ENCODE measurements around the gene SLC6A16.
"Not testable (repeated sequence)": the region's sequence is repeated elsewhere in the genome, so short reads cannot be mapped to it uniquely, and the experiment has no call there.

SLC6A16 gene

GRCh38 chr19:49344505-49345423 is 19.8 kb upstream of the SLC6A16 start:
- DNase-seq: peak; percentile 38 to 78

- no peak for DNase-seq
Observed at GRCh38 chr19:49343123-49343522, 18.1 kb upstream of the SLC6A16 start.

- no peak for DNase-seq
Observed at GRCh38 chr19:49342291-49342721, 17.3 kb upstream of the SLC6A16 start.

GRCh38 chr19:49340865-49341718 is 16.1 kb upstream of the SLC6A16 start:
- no peak for DNase-seq

DNA sequence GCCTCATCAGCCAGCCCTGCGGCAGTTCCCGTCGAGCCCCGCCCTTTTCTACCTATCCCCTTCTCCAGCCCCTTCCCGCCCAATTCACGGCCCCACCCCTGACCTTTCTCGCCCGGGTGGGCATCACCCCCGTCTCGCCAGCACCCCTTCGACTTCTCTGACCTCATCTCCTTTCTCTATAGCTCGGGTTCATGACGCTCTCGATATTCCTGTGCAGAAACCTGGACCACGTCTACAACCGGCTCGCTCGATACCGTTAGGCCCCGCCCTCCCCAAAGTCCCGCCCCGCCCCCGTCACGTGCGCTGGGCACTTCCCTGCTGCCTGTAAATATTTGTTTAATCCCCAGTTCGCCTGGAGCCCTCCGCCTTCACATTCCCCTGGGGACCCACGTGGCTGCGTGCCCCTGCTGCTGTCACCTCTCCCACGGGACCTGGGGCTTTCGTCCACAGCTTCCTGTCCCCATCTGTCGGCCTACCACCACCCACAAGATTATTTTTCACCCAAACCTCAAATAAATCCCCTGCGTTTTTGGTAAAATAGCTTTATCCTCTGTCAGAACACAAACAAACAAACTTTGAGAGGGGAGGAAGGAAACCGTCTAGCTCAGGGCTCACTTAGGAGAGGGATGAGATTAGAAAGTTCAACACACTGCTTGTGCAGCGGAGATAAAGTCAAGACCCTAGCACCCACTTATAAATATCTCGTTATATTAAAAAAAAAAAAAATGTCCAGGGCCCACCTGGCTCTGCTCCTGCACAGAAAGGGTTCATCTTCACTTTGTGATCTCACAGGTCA is 15.3 kb upstream of the SLC6A16 start:
- peak; percentile 95 to 96 for DNase-seq

DNA sequence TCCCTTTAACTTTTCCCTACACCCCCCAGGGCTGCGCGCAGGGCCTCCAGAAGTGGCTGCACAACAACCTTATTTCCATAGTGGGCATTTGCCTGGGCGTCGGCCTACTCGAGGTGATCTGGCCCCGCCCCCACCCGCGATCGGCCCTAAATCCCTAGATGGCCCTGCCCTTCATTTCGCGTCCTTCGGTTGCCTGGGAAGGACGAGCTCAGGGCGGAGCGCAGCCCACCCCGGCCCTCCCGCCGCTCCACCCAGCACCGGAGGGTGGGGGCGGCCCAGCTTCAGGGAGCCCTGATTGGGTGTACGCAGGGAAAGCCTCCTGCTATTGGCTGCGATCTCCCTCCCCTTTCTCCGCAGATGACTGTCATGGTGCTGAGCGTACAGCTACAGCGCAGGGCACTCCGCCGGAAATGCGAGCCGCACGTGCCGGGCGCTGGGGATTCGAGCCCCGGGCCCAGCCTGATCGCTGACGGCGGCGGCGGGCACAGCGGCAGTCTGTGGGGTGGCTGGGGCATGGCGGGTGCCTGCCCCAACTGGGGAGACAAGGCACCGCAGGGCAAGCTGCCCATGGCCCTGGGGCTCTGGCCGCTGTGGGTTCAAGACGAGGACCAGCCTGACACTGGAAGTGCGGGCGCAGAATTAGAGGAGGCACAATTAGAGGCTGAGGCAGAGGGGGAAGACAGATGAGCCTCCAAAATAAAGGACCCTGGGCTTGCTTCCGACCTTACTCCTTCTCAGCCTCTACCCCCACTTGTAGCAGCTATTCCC is 14.5 kb upstream of the SLC6A16 start:
- peak; percentile 47 to 74 for DNase-seq

GRCh38 chr19:49338691-49339300 is 13.8 kb upstream of the SLC6A16 start:
- no peak for DNase-seq

DNA sequence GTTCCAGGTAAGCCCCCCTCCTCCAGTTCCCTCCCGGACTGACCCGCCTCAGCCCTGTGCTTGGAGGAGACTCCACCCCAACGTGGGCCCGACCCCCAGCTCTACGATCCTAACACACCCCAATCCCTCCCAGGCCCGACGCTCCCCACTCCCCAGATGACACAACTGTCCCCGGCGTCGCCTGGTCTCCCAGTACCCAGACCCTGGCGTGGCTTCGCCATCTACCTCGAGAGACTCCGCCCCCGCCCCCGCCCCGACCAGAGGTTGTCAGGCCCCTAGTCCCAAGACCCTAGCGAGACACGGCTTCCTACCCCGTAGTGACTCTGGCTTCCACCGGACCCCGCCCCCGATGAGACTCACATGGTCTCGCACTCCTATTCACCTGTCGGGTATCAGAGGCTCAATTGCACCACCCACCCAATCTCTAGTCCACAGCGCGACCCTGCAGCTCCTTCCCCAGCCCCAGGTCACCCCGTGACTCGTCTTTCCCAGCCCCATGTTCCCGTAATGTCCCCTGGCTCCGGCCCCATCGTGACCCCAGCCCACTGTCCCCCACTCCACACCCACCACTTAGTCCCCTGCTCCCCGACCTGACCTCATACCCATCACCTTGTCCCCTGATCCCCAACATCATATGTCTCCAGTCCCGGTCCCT is 13.2 kb upstream of the SLC6A16 start:
- DNase-seq: no peak

DNA sequence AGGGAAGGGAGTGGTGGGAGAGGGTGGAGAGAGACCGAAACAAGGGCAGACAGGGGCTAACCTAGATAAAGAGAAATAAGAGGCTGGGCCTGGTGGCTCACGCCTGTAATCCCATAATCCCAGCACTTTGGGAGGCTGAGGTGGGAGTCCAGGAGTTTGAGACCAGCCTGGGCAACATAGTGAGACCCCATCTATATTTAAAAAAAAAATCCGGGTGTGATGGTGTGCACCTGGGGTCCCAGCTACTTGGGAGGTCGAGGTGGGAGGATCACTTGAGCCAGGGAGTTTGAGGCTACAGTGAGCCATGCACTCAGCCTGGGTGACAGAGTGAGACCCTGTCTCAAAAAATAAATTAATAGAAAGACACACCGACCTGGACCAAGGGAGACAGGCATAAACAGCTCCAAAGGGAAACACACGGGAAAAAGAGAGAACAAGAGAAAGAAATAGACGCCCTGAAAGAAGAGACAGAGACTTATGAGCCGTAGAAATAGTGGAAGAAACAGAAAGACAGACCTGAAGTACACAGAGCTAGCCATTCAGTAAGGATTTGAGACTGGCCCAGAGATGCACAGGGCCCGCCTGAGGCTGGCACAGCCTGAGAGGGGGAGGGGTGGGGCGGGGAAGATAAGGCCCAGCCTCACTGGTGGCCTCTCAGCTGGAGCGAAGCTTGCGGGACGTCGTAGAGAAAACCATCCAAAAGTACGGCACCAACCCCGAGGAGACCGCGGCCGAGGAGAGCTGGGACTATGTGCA is 12.5 kb upstream of the SLC6A16 start:
- no peak for DNase-seq

DNA sequence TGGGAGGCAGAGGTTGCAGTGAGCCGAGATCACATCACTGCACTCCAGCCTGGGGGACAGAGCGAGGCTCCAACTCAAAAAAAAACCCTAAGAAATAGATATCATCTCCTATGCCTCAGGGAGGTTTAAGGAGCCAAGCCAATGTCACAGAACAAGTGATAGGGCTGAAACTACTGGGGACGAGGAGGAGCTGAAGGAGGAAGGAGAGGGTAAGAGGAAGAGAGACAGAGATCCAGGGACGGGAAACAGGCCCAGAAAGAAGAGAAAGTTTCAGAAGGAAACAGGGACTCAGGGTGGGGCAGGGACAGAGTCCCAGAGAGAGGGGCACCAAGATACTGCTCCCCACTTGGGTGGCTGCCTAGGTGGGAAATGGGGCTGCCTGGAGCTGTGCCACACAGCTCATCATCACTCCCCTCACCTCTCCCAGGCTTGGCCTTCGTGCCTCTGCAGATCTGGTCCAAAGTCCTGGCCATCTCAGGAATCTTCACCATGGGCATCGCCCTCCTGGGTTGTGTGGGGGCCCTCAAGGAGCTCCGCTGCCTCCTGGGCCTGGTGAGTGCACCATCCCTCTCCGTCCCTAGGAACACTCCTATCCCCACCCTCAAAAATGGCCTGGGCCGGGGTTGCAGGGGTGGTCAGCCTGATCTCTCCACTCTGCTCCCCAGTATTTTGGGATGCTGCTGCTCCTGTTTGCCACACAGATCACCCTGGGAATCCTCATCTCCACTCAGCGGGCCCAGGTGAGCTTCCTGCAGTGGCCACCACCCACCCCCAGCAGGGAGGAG is 11.7 kb upstream of the SLC6A16 start:
- DNase-seq: no peak

GRCh38 chr19:49335784-49336481 is 10.9 kb upstream of the SLC6A16 start:
- DNase-seq: no peak

GRCh38 chr19:49335071-49335783 is 10.2 kb upstream of the SLC6A16 start, which contains the start of gene CD37:
TSS of gene CD37 (plus strand) at chr19:49335406. CDS start at chr19:49335541, 135 bp downstream.
- DNase-seq: no peak

GRCh38 chr19:49333811-49334288 is 8.9 kb upstream of the SLC6A16 start:
- no peak for DNase-seq

DNA sequence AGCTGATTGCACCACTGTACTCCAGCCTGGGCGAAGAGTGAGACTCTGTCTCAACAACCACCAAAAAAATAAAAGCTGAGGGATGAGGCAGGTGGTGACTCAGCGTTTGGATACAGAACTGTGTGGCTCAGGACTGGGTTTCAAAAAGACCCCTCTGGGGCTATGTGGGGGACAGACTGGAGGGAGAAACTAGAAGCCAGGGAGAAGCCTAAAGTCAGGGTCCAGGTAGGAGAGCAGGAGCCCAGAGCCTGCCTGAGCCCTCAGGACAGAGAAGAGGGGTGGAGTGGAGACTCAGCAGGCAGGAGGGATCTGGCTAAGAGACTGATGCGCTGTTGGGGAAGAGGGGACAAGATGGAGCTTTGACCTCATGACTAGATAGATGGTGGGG is 8.4 kb upstream of the SLC6A16 start:
- no peak for DNase-seq

GRCh38 chr19:49332691-49333417 is 7.9 kb upstream of the SLC6A16 start:
- not testable (repeated sequence) for DNase-seq

- peak; percentile 34 to 70 for DNase-seq
Observed at GRCh38 chr19:49331616-49332055, 6.6 kb upstream of the SLC6A16 start.

- not testable (repeated sequence) for DNase-seq
Observed at GRCh38 chr19:49331187-49331586, 6.2 kb upstream of the SLC6A16 start.
